Thymus (tissue), 11 donors: Measurements from ENCODE around the gene CNOT4. TPM values are rescaled to one million over a fixed set of nuclear protein-coding genes. Genes with fewer than 3 reads are reported as not detected.

Source experiments
- DNase-seq, 9 donors: peaks; one replicate each; pipeline ENCODE4 v3.0.0-alpha.2; 2013; ENCODE audit warnings: low spot score in 9 of 9, low read depth in 6 of 9, missing footprints in 1 of 9
- H3K27ac ChIP-seq, 2 donors: one replicate each; pipeline ENCODE4 v1.5.1; 2013; ENCODE audit warnings: control low read depth in 1 of 2, low read depth in 1 of 2, low read length in 1 of 2, mild to moderate bottlenecking in 1 of 2, moderate library complexity in 1 of 2
- H3K27me3 ChIP-seq, 2 donors: one replicate each; pipeline ENCODE4 v1.5.1; 2013; ENCODE audit warnings: low read length in 1 of 2; ENCODE audit not compliant: control insufficient read depth in 2 of 2, insufficient read depth in 1 of 2
- H3K36me3 ChIP-seq, 2 donors: one replicate each; pipeline ENCODE4 v1.5.1; 2013; ENCODE audit warnings: low read length in 1 of 2, mild to moderate bottlenecking in 1 of 2, moderate library complexity in 1 of 2; ENCODE audit not compliant: control insufficient read depth in 2 of 2, insufficient read depth in 2 of 2
- H3K4me1 ChIP-seq, 2 donors: one replicate each; pipeline ENCODE4 v1.5.1; 2013; ENCODE audit warnings: low read length in 2 of 2; ENCODE audit not compliant: control insufficient read depth in 2 of 2, insufficient read depth in 2 of 2
- H3K4me3 ChIP-seq, 2 donors: one replicate each; pipeline ENCODE4 v1.5.1; 2013; ENCODE audit warnings: low read length in 2 of 2, control low read depth in 1 of 2, mild to moderate bottlenecking in 1 of 2
- H3K9me3 ChIP-seq, 2 donors: one replicate each; pipeline ENCODE4 v1.5.1; 2013; ENCODE audit warnings: low read length in 1 of 2, mild to moderate bottlenecking in 1 of 2; ENCODE audit not compliant: control insufficient read depth in 2 of 2, insufficient read depth in 1 of 2
- WGBS: extraction: QIAGEN DNeasy Blood & Tissue Kit; methylation state at CpG from one replicate; pipeline ENCODE4 v1.1.7; 2013; 5-methylcytosine and 5-hydroxymethylcytosine counted together
- polyA plus RNA-seq: library from polyadenylated mRNA; stranded (reverse); fragments of 200-250 nt; gene quantifications from one replicate; pipeline ENCODE4 v1.2.3, GENCODE V29; 2013
- total RNA-seq: library from RNA; stranded (reverse); fragments of 120-200 nt; gene quantifications from one replicate; pipeline ENCODE4 v1.2.4, GENCODE V29; 2013
- donor health status: healthy.

Gene CNOT4
- total and polyA plus RNA-seq, 2 donors = 6.3 to 12.8 TPM

DNA sequence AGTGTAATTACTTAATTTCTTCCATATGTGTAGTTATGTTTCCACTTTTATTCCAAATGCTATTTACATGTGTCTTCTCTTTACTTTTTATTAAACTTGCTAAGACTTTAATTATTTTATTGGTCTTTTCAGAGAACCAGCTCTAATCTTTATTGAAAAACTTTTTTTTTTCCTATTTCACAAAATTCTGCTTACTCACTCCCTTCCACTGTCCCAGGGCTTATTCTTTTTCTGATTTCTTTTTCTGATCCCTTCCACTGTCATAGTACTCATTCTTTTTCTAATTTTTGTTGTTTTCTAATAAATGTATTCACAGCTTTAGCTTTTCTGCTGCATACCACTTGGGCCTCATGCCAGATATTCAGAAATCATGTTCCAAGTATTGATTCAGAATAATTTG, 82.7 kb downstream of the CNOT4 start:
- no peak overlapping the region for H3K4me3 ChIP-seq
- H3K27me3 ChIP-seq = no peaks in the 10 kb centered on the region
- no peak overlapping the region for H3K27ac ChIP-seq
- no peak for DNase-seq
- H3K4me1 ChIP-seq = peaks cover 0 to 2% of the 10 kb centered on the region in 2 donors
- H3K9me3 ChIP-seq = no peaks in the 10 kb centered on the region
- no peaks in the 10 kb centered on the region for H3K36me3 ChIP-seq

DNA sequence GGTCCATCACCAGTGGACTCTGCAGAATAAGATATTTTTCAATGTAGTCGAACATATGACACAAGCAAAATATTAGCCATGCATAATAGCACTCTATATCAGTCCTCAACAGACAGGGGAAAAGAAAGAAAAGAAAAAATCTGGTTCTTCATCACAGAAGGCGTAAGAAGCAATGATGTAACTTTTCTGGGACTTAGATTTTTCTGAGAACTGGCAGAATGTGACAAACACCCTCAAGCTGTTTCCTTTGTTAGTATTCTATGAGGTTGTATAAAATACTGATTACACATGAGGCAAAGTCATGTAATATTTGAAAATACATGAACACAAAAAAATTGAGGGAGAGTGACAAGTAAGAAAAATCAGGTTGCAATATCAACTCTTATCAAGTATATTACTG, 84.9 kb downstream of the CNOT4 start:
- WGBS = 95% methylated on average over 2 of the region's 2 CpGs

DNA sequence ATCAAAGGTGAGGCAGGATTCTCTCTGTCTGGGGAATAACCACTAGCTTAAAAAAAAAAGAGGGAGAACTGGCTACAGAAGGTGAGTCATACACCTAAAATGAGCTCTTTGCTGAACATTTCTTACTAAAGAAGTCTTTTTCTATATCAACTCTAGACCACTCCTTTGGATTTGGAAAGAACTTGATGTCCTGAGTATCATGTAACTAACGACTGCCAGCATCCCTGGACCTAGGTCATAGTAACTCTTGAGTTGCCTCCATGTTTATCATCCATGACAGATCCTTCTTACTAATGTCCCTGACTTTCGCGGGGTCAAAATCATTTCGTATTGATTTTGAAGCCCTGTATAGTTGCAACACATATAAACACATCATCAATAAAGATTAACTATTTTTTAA, 89.1 kb downstream of the CNOT4 start:
- Histone ChIP-seq H3K27ac (no peak overlapping the region), H3K4me1 (no peaks in the 10 kb centered on the region), H3K36me3 (peaks cover 5 to 6% of the 10 kb centered on the region in 2 donors), H3K4me3 (no peak overlapping the region), H3K27me3 (no peaks in the 10 kb centered on the region), H3K9me3 (no peaks in the 10 kb centered on the region)
- no peak for DNase-seq
- 98% methylated on average over 4 of the region's 4 CpGs for WGBS

More for the DNA sequence above, 84.9 kb downstream of the CNOT4 start:
- DNase-seq = no peak
- Histone ChIP-seq H3K9me3 (no peaks in the 10 kb centered on the region), H3K27ac (no peak overlapping the region), H3K4me1 (peaks cover 0 to 2% of the 10 kb centered on the region in 2 donors), H3K4me3 (no peak overlapping the region), H3K36me3 (peaks cover 3 to 5% of the 10 kb centered on the region in 2 donors), H3K27me3 (no peaks in the 10 kb centered on the region)

DNA sequence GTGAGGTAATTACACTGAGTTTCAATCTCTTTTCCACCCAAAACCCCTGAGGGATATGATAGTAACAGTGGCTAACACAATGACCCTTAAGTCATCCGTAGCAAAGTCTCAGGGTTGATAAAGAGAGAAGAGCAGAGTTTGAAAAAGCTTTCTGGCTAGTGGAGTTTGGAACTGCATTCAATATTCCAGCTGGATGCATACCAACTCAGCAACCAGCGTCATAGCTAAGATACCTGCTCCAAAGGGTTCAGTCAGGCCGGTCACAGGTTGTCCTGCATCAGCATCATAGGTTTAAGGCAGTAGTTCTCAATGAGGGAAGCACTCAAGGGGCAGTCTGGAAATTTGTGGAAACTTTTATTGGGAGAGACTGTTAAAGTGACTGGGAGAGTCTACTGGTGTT, 93.5 kb downstream of the CNOT4 start:
- Histone ChIP-seq H3K36me3 (peaks cover 2 to 6% of the 10 kb centered on the region in 2 donors), H3K4me3 (no peak overlapping the region), H3K27me3 (no peaks in the 10 kb centered on the region), H3K9me3 (no peaks in the 10 kb centered on the region), H3K4me1 (no peaks in the 10 kb centered on the region), H3K27ac (no peak overlapping the region)
- WGBS = 98% methylated on average over 3 of the region's 3 CpGs
- DNase-seq = no peak

DNA sequence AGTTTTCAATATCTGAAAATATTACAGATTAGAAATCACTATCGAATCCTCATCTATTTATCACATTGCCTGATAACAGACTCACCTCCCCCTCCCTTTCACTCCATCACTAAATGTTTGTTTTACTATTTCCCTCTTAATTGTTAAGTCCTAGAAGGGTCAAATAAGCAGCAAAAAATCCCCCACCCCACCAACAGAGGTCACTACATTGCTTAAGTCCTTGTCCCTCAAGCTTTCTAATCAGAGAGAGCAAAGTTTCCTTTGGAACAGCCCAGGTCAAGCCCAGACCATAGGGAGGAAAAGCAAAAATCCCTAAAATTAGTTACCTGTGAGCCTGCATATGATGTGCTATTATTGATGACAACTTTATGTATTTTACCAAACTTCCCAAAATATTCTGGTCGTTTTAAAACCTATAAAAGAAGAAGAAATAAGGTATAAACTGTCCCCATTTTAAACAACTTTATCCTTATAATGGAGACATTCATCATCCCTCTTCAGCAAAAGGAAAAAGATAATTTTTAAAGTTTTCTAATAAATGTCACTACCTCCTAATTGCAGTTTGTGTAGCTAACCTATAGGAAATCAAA, 95.0 kb downstream of the CNOT4 start:
- Histone ChIP-seq H3K27me3 (no peaks in the 10 kb centered on the region), H3K9me3 (no peaks in the 10 kb centered on the region), H3K36me3 (peaks cover 3% of the 10 kb centered on the region in 2 donors), H3K4me1 (no peaks in the 10 kb centered on the region), H3K4me3 (no peak overlapping the region), H3K27ac (no peak overlapping the region)
- DNase-seq = peak in 7 of 9 donors; percentile 7 to 60 (median 15)
- WGBS = 96% methylated on average over 2 of the region's 2 CpGs

DNA sequence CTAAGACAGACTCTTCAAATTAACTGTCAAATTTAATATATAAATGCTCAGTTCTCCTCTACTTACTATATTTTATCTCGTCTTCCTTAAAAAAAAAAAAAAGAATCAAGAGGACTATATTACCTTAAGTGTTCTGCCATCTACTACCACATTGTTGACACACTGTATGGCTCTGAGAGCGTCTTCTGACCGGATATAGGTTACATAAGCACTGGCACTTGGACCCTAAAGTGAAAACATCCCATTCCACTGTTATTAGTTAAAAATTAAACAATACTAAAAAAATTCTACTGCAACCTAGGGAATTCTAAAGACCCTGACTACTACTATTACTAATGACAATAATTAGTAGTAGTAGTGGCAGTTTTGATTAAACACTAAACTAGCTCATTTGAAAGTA, 95.7 kb downstream of the CNOT4 start:
- DNase-seq = no peak

DNA sequence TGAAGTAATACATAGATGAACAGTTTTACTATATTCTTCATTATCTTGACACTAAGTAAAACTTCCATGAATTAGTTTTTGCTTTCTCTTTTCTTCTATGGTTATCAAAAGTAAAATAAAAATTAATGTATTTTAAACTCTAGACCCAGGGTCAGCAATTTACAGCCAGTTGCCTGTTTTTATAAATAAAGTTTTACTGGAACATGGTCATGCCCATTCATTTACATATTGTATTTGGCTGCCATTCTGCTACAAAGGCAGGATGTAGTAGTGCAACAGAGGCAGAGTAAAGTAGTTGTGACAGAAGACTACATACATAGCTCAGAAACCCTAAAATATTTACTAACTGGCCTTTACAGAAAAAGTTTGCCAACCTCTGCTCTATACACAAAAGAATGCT, 98.8 kb downstream of the CNOT4 start:
- Histone ChIP-seq H3K4me1 (no peaks in the 10 kb centered on the region), H3K27ac (no peak overlapping the region), H3K36me3 (peaks cover 0 to 9% of the 10 kb centered on the region in 2 donors), H3K9me3 (no peaks in the 10 kb centered on the region), H3K4me3 (no peak overlapping the region), H3K27me3 (no peaks in the 10 kb centered on the region)
- no peak for DNase-seq

More for the DNA sequence above, 95.7 kb downstream of the CNOT4 start:
- no peaks in the 10 kb centered on the region for H3K9me3 ChIP-seq
- 97% methylated on average over 3 of the region's 3 CpGs for WGBS
- H3K4me3 ChIP-seq = no peak overlapping the region
- H3K27ac ChIP-seq = no peak overlapping the region
- peaks cover 3 to 5% of the 10 kb centered on the region in 2 donors for H3K36me3 ChIP-seq
- H3K4me1 ChIP-seq = no peaks in the 10 kb centered on the region
- H3K27me3 ChIP-seq = no peaks in the 10 kb centered on the region

DNA sequence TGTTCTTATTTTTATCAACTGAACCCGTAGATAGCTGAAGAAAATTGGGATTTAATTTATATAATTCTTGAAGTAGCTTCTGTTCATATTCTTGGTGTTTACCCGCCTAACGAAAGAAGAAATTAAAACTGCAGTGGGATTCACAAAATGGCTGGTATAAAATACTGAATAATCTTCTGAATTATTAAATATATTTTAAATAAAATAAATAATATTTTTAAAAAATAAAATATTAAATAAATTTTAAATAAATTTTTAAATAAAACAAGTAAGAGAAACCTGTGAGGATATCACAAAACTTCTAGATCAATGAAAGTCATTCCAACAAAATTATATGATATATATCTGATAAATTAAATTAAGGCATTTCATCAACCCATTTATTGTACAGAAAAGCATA, 99.4 kb downstream of the CNOT4 start:
- Histone ChIP-seq H3K27me3 (no peaks in the 10 kb centered on the region), H3K9me3 (no peaks in the 10 kb centered on the region), H3K4me3 (no peak overlapping the region), H3K36me3 (peaks cover 0 to 9% of the 10 kb centered on the region in 2 donors), H3K27ac (no peak overlapping the region), H3K4me1 (no peaks in the 10 kb centered on the region)
- DNase-seq = no peak
- 98% methylated on average over 3 of the region's 3 CpGs for WGBS

DNA sequence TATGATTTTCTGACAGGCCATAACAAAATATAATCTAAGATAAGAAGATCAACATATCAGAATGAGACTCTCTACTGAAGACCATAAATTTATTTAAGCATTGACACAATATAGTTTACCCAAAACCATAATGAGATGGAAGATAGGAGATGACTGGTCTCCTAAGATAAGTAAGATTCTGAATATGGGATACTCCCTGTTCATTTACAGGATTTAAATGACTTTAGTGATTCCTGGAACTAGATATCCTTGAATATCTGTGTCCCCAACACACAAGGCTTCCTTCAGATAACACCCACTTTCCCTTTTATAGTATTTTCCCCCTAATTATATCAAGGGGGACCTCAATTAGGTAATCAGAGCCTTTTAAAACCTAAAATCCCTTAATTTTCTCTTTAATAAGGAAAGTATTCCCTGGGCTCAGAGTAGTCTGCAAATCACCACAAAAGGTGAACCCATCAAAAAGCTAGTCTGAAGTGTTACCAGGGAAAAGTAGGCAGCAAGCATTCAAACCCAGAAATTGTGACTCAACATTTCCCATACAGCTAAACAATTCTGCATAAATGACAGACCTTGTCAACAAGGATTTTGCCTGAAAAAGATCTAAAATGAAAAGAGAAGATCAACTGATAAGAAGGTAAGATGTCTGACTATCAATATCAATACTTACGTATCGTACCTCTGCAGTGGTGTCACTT, 99.9 kb downstream of the CNOT4 start:
- DNase-seq = no peak
- peaks cover 0 to 9% of the 10 kb centered on the region in 2 donors for H3K36me3 ChIP-seq
- no peaks in the 10 kb centered on the region for H3K4me1 ChIP-seq
- H3K27me3 ChIP-seq = no peaks in the 10 kb centered on the region
- H3K9me3 ChIP-seq = no peaks in the 10 kb centered on the region
- no peak overlapping the region for H3K4me3 ChIP-seq
- WGBS = 98% methylated on average over 2 of the region's 2 CpGs
- H3K27ac ChIP-seq = no peak overlapping the region
